ENCODE results near the gene LSAMP.
A peak's percentile ranks its signal among the peaks of the same experiment; 100 is the strongest.

LSAMP gene

DNA sequence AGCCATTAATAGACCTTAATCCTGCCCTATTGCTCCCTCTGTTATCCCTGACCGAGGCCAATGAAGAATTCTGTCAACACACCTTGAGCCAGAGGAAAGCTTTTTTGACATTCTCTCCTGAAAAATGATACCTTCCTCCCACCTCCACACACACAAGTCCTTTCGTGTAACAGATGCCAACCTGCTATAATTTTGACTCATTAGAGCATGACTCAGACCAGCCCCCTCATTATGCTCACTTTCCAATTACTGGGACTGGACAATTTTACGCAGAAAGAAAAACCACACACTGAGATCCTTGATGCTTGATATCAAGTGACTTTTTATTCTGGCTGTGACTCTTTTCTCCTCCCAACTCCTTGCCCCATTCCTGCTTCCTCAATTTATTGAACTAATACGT, 50.9 kb downstream of the LSAMP start:
- no peak for TF ChIP-seq CTCF (conservative IDR thresholded peaks at IDR 0.05; ENCODE audit: control insufficient read depth, insufficient read depth, low read depth, low read length)
- no peak overlapping the region for H3K4me3 ChIP-seq (ENCODE audit: control insufficient read depth, low read depth, low read length)
- peak; percentile 3 for DNase-seq (ENCODE audit: low read depth)

- no peak for TF ChIP-seq CTCF (conservative IDR thresholded peaks at IDR 0.05; ENCODE audit: control insufficient read depth, insufficient read depth, low read depth, low read length)
- no peak for DNase-seq (ENCODE audit: low read depth)
- no peak overlapping the region for H3K4me3 ChIP-seq (ENCODE audit: control insufficient read depth, low read depth, low read length)
Observed at GRCh38 chr3:116393199-116393598, 52.1 kb downstream of the LSAMP start.

DNA sequence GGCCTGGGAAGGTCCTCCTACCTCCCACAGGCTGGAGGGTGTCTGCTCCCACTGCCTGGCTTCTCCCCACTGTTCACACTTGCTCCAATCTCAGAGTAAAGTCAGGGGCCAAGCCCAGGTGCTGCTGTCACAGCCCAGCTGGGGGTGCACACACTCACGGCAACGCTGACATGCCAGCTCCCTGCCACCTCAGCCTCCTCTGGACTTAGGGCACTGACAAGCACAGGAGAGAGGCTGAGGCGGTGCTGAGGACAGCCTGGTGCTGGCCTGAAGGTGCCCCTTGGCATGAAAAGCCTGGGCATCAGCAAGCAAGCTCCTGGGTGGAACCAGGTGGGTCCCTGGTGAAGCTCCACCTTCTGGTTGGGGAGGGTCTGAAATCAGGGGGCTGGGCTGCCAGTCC, 53.0 kb downstream of the LSAMP start:
- H3K4me3 ChIP-seq (ENCODE audit: control insufficient read depth, low read depth, low read length): no peak overlapping the region
- DNase-seq (ENCODE audit: low read depth): no peak
- no peak for TF ChIP-seq CTCF (conservative IDR thresholded peaks at IDR 0.05; ENCODE audit: control insufficient read depth, insufficient read depth, low read depth, low read length)

- no peak for DNase-seq (ENCODE audit: low read depth)
- TF ChIP-seq CTCF (conservative IDR thresholded peaks at IDR 0.05; ENCODE audit: control insufficient read depth, insufficient read depth, low read depth, low read length): no peak
- H3K4me3 ChIP-seq (ENCODE audit: control insufficient read depth, low read depth, low read length): no peak overlapping the region
Observed at GRCh38 chr3:116391296-116392201, 53.7 kb downstream of the LSAMP start.

DNA sequence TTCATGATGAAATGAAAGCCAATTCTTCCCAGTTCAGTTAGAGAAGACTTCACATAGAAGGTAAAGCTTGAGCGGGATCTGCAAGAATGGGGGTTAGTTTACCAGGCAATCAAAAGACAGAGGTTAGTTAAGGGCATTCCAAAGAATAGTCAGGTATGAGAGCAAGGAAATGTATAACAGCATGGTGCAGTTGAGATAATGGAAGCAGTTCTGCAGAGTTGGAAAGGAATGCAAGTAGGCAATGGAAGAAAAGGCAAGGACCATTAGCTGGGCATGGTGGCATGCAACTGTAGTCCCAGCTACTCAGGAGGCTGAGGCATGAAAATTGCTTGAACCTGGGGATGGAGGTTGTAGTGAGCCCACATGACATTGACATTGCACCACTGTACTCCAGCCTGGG, 55.0 kb downstream of the LSAMP start:
- H3K4me3 ChIP-seq (ENCODE audit: control insufficient read depth, low read depth, low read length): no peak overlapping the region
- no peak for DNase-seq (ENCODE audit: low read depth)
- no peak for TF ChIP-seq CTCF (conservative IDR thresholded peaks at IDR 0.05; ENCODE audit: control insufficient read depth, insufficient read depth, low read depth, low read length)

DNA sequence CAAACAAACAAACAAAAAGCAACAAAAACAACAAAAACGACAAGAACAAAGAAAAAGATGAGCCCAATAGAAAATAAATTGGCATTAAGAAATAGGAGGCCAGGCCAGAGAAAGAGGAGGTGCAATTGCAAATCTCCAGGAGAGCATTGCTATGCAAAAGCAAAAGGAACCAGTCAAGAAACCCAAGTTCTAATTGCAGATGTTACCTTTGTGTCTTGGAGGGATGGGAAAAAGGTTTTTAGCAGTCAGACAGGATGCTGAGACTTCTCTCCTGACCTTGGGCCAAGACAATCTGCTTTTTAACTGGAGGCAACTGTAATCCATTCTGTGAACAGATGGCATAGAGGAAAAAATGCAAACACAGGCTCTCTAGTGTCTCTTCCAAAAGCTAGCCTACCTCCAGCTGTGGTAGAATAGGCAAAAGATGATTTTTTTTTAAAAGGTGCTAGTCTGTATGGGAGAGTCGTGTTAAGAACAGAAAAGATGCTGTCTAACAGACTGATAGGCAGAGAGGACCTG, 56.4 kb downstream of the LSAMP start:
- no peak for DNase-seq (ENCODE audit: low read depth)
- H3K4me3 ChIP-seq (ENCODE audit: control insufficient read depth, low read depth, low read length): no peak overlapping the region
- TF ChIP-seq CTCF (conservative IDR thresholded peaks at IDR 0.05; ENCODE audit: control insufficient read depth, insufficient read depth, low read depth, low read length): no peak
